HG02970 (cell line): ENCODE measurements around the gene ARHGEF26.
A peak's percentile ranks its signal among the peaks of the same experiment; 100 is the strongest.
"Not testable (repeated sequence)": the region's sequence is repeated elsewhere in the genome, so short reads cannot be mapped to it uniquely, and the experiment has no call there.

Source experiments
- ATAC-seq: cut with Tn5 transposase; IDR thresholded peaks from one replicate; pipeline ENCODE4 v1.9.1; 2021; ENCODE audit warnings: mild to moderate bottlenecking, moderate library complexity, moderate number of reproducible peaks; ENCODE audit not compliant: unreplicated experiment, low FRiP score

Gene ARHGEF26

GRCh38 chr3:154120961-154121700 is at the start of gene ARHGEF26:
TSS of gene ARHGEF26 (plus strand) at chr3:154121390. CDS start at chr3:154121993, 603 bp downstream.
- ATAC-seq, result peak; percentile 75

GRCh38 chr3:154074966-154075365 is 46.2 kb upstream of the ARHGEF26 start:
- ATAC-seq, result no peak

GRCh38 chr3:154078672-154079071 is 42.5 kb upstream of the ARHGEF26 start:
- no peak for ATAC-seq

- ATAC-seq, result no peak
These were observed 39.9 kb upstream of the ARHGEF26 start for GRCh38 chr3:154081305-154081704.

DNA sequence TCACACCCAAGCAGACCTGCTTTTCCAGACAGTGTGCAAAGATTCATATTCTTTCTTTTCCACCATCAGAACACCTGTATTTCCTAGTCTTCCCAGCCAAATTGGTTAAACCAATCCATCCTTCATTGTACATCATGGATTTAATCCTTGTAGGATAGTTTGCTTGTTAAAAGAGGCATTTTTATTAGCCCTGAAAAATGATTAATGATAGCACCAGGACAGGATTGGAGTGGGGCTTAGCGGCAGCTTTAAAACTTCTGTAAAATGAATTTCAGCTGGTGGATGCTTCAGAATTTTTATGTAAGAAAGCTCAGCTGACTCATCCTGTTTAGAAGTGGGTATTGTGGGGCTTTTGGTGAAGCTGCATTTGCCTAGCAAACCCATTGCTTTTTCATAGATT is 36.1 kb upstream of the ARHGEF26 start:
- no peak for ATAC-seq

DNA sequence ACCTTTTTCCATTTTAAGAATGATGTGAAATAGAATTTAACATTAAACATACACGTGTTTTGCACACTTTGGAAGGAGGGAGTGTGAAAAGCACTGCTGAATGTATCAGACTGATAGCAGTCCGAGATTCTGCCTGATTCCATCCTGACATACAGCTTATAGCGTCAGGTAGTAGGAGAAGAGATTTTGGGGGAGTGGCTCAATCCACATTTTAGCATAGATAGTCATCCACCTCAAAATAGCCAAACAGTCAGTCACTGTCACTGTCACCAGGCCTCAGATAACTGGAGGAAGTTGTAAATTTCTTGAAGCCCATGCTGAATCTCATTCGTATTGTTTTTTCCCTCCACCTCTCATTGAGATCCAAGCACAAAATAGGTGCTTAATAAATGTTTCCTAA is 35.4 kb upstream of the ARHGEF26 start:
- no peak for ATAC-seq

DNA sequence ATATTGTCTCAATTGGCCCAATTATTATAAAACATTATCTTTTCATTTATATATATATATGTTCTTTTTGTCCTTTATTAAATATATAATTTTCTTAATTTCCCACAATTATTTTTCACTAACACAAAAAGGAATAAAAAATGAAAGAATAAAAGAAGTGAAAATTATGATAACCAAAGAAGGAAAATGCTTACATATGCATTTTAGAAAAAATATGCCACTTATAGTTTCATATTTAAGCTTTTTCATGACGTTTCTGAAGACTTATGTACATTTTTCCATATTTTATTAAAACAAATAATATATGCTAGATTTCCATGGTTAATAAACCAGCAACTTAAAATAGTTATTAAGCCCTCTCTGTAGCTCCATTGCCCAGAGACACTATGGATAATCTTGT is 34.9 kb upstream of the ARHGEF26 start:
- no peak for ATAC-seq

DNA sequence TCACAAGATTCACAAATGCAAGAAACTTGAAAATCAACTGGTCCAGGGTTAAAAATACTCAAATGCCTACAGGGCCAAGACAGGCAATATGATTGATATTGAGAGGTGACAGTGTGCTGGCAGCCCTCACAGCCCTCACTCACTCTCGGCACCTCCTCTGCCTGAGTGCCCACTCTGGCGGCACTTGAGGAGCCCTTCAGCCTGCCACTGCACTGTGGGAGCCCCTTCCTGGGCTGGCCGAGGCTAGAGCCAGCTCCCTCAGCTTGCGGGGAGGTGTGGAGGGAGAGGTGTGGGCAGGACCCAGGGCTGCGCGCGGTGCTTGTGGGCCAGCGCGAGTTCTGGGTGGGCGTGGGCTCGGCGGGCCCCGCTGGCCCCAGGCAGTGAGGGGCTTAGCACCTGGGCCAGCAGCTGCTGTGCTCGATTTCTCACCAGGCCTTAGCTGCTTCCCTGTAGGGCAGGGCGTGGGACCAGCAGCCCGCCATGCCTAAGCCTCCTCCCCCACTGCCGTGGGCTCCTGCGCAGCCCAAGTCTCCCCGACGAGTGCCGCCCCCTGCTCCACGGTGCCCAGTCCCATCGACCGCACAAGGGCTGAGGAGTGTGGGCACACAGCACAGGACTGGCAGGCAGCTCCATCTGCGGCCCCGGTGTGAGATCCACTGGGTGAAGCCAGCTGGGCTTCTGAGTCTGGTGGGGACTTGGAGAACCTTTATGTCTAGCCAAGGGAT is 33.3 kb upstream of the ARHGEF26 start:
- not testable (repeated sequence) for ATAC-seq

DNA sequence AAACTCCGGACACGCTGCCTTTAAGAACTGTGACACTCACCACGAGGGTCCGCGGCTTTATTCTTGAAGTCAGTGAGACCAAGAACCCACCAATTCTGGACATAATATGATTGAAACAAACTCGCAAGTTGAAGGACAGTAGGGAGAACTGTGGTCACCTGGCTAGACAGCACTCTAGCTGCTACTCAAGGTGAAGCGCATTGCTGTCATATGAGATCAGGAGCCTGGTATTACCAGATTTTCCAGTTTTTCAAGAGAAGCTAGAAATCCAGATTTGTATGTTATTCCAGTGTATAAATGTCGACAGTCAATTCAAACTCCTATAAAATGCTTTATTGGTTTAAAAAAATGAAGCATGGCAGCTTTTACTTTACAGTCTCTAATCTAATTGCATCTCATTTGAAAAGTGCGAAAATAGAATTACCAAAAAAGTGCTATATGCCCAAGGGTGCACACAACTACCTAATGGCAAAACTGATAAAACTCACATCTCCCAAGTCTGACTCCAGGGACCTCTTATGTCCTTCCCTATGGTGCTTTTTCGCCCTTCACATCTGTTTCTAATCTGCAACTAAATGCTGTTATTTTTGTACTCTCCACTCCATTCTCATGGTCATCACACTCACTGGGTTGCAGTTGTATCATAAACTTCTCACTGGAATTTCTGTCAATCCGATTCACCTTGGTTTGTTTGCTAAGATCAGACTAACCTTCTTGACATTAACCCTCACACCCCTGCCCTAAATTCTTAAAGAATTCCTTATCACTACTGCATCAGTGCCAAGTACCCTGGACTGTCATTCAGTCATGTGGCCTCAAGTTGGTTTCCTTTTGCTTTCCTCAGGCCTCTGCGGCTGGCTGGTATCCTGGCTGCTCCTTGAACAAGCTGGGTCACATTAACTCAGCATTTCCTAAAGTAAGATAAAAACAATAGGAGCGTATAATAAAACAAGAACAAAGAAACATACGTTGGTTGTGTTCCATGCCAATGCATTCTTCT is 31.5 kb upstream of the ARHGEF26 start:
- ATAC-seq, result no peak

DNA sequence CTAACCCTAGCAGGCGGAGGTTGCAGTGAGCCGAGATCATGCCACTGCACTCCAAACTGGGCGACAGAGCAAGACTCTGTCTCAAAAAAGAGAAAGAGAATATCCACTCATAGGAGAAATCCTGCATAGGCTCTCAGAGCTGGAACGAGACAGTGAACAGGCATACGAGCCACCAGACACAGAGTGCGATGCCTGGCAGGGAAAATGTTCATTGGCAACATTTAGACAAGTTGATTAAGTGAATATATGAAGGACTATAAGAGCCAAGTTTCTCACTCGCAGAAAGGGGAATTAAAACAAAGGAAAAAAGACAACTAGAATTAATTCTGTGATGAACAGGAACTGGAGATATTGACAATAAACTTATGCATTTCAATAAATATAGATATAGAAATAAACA is 27.1 kb upstream of the ARHGEF26 start:
- ATAC-seq, result no peak

DNA sequence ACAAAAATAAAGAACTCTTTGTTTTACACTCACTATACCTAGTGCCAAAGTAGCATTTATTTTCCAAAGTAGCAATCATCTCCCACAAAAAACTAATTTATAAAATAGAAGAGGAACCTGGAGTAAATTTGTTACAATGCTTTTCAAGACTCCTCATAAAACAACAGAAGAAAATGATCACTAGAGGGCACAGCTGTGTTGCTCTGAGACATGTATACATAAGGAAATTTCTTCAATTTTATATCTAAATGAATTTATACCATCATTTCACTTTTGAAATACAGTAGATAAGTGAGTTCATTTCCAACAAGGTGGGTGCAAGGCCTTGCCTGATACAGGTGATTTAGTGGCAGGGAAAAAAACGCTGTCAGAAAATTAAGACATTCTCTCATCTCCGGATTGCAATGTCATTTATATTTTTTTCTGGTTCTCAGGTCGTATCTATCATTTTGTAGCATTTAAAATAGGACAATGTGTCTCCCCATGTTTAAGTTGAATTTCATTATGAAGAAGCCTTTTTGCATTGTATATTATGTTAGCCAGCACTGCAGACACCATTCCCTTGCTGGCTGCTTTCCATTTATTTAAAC is 25.3 kb upstream of the ARHGEF26 start:
- no peak for ATAC-seq

DNA sequence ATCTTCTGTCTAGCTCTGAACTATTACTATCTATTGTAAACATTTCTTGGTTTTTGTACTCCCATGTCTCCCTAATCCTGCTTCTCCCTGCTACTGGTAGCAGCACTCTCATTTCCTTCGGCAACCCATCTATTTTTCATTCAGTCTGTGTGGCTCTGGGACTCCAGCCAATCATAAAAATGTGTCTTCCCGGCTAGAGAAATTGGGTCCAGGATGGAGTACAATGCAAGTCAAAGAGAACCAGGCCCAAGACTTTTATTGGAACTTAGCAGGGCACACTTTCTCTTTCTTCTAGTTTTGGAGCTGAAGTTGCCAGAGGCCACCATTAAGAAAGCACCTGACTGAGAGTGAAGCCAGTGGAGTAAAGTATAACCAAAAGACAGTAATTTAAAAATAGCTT is 22.8 kb upstream of the ARHGEF26 start:
- no peak for ATAC-seq

DNA sequence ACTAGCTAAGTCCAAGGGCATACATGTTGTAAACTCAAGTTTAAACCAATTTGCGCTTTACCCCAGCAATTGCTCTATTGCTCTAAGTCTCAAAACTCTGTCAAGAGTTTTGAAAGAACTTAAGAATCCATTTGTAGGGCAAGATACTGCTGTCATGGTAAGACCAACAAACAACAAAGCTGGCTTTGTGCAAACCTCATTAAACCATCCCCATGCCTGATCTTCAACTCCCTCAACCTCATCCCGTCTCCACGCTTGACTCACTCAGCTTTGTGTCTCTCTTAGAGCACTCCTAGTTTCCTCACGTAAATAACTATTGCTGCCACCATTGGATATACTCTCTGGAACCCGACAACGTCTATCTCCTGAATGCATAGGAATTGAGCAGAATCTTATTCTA is 20.6 kb upstream of the ARHGEF26 start:
- ATAC-seq, result no peak

DNA sequence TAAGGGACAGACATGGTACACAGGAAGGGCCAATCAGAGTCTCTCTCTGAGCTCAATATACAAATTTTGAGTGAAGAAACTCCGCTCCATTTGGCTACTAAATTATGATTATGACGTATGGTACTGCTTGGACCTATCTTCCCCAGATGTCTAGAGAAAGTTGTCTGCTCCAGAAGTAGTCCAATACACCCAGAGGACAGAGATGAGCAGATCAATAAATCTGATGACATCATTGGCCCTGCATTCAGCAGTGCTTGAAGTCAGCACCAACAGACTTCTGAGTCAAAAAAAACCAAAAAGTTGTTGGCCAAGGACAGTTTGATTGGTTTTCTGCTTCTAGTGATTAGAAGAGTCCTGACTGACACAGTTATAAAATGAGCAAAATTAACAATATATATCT is 19.9 kb upstream of the ARHGEF26 start:
- ATAC-seq, result no peak

DNA sequence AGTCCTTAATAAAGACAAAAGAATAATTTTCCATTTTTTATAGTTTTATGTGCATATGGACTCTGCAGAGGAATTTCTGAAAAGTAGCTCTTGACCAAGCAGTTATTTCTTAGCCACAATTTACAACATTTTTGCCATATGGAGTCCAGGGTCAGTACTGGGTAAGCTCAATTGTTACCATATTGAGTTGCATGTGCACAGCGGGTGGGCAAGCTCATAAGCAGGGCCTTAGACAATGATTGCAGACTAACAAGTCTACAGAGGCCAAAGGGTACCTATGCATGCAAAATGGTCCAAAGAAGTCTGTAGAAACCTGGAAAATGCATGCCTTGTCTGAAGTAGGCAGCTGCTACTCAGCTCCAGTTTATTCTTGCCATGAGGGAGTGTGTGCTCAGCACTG is 19.0 kb upstream of the ARHGEF26 start:
- no peak for ATAC-seq

GRCh38 chr3:154105218-154105975 is 15.8 kb upstream of the ARHGEF26 start:
- no peak for ATAC-seq

DNA sequence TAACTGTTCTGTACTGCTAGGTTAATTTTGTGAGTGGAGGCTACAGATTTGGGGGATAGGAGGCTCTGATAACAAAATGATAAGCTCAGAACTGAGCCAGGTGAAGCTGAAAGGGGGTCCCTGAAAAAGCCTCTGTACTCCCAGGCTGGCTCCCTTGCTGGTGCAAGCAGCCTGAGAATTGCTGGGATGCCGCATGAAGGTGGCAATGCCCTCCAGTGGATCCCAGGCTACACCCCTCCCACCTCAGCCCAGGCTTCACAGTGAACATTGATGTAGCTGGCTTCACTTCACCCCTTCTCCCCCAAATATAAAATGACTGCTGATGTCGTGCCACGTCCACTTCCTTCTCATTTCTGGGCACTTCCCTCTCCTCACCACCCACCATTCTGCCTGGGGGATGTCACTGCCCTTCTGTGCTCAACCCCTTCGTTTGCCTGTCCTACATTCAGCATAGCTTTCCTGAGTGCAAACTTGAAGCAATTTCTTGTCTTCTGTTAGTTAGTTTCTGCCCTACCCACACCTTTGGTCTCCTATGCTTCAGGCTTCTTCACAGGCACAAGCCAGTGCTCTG is 9.7 kb upstream of the ARHGEF26 start:
- no peak for ATAC-seq

- ATAC-seq, result no peak
These were observed 8.9 kb upstream of the ARHGEF26 start for GRCh38 chr3:154112146-154112852.

DNA sequence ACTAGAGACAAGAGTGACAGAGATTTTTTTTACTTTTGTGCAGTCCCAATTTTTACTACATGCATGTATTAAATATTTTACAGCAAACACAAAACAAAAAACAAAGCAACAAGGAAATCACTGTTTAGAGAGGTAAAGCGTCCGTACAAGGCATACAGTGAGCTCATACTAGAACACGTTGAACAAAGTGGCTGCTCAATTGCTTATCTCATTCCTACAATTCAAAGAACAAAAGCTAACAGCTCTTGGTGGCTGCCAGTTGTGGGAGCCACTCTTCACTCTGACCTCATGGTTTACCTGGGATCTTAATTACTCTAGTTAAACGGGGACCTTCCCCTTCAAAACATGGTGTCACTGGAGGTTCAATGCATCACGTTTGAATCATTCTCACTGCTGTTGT is 7.6 kb upstream of the ARHGEF26 start:
- ATAC-seq, result no peak
